ENCODE data around the gene SYNE1. TPM values are rescaled to one million over a fixed set of nuclear protein-coding genes. Genes with fewer than 3 reads are reported as not detected.
A peak's percentile ranks its signal among the peaks of the same experiment; 100 is the strongest.

SYNE1 gene
- total and polyA plus RNA-seq, 2 of the 8 experiments (the other 6 are each of a cell fraction or from before 2014, with no cell fraction given) = 2.8 to 5.5 TPM

DNA sequence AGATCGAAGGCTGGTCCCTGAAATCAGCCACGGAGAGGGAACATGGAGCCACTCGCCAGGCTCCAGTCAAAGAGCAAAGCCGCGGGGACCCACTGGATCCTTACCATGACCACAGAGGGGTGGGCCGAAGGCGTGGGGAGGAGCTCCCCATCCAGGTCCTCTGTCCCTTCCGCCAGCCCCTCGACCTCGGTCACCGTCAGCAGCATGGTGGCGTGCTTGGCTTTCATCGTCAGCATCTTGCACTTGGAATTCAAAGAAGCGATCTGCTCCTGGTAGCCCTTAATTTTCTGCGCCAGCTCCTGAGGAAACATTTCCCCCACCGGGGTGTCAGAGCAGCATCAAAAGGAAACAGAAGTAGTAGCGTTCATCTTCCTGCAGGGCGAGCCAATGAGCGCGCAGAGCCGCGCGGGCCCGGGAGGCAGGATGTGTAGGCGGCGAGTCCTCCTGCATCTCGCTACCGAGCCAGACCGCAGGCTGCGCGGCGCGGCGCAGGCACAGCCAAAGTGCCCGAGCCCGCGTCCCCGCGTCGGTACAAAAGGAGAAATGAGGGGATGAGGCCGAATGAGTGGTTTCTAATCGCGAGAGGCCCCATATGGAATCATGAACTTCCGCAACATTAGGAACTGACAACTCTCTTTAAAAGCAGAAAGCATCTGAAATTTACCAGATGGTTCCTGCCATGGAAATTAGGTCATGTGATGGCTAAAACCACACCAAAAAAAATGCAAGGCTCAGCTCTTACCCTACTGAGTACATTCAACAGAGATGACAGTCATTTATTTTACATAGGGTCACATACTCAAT, 335.2 kb downstream of the SYNE1 start (continued):
- TF ChIP-seq JUN (IDR thresholded peaks at IDR 0.05; ENCODE audit: low read depth, low read length) (no peak), FOSL1 (IDR thresholded peaks at IDR 0.05; ENCODE audit: insufficient read depth, low read depth, low read length) (no peak), RAD21 (IDR thresholded peaks at IDR 0.05 in 1 of 2, conservative IDR thresholded peaks at IDR 0.05 in 1 of 2; ENCODE audit: low read depth in 2 of 2, low read length in 2 of 2) (peak; percentile 46 to 52), CBX5 (IDR thresholded peaks at IDR 0.05; ENCODE audit: low read depth, low read length) (no peak), CREB1 (IDR thresholded peaks at IDR 0.05) (no peak), BCL11A (IDR thresholded peaks at IDR 0.05; ENCODE audit: low read depth in 2 of 2, low read length in 2 of 2) (no peak), SUZ12 (IDR thresholded peaks at IDR 0.05; ENCODE audit: low read length) (no peak), BRCA1 (IDR thresholded peaks at IDR 0.05; ENCODE audit: low read depth, low read length) (no peak), EZH2 (IDR thresholded peaks at IDR 0.05; ENCODE audit: low read depth, low read length, severe bottlenecking) (no peak), CBX8 (IDR thresholded peaks at IDR 0.05; ENCODE audit: borderline replicate concordance, low read depth, low read length) (no peak), YY1 (IDR thresholded peaks at IDR 0.05; ENCODE audit: low read depth, low read length) (0 out of 2 replicates have a peak, but pooled peaks have one; percentile 48), TBP (IDR thresholded peaks at IDR 0.05; ENCODE audit: low read depth, low read length) (peak; percentile 45; the same call in 1 of the 2 replicates), POLR2A (IDR thresholded peaks at IDR 0.05; ENCODE audit: control extremely low read depth in 1 of 2, low read depth in 2 of 2, low read length in 2 of 2) (peak in 1 of 2 experiments; percentile 68; a peak in 1 of 3 replicates), KDM1A (IDR thresholded peaks at IDR 0.05; ENCODE audit: borderline replicate concordance, low read length) (no peak; the same call in 1 of the 2 replicates), RXRA (IDR thresholded peaks at IDR 0.05; ENCODE audit: insufficient read depth, low read depth, low read length) (no peak), CHD1 (IDR thresholded peaks at IDR 0.05; ENCODE audit: low read depth, low read length) (no peak), KDM4A (IDR thresholded peaks at IDR 0.05; ENCODE audit: low read depth, low read length, severe bottlenecking) (peak; percentile 67), TEAD4 (IDR thresholded peaks at IDR 0.05; ENCODE audit: low read depth, low read length) (no peak), CTCF (IDR thresholded peaks at IDR 0.05; ENCODE audit: control extremely low read depth in 1 of 3, insufficient read depth in 1 of 3, low read depth in 1 of 3, low read length in 3 of 3) (peak; percentile 54 to 65 (median 64)), CHD2 (IDR thresholded peaks at IDR 0.05; ENCODE audit: low read length) (no peak), MAFK (IDR thresholded peaks at IDR 0.05; ENCODE audit: low read depth, low read length) (no peak), RFX5 (IDR thresholded peaks at IDR 0.05; ENCODE audit: borderline replicate concordance, low read depth, low read length) (no peak)

Measured in H1 (cell line).